ENCODE results near the gene ACO2.

DNA sequence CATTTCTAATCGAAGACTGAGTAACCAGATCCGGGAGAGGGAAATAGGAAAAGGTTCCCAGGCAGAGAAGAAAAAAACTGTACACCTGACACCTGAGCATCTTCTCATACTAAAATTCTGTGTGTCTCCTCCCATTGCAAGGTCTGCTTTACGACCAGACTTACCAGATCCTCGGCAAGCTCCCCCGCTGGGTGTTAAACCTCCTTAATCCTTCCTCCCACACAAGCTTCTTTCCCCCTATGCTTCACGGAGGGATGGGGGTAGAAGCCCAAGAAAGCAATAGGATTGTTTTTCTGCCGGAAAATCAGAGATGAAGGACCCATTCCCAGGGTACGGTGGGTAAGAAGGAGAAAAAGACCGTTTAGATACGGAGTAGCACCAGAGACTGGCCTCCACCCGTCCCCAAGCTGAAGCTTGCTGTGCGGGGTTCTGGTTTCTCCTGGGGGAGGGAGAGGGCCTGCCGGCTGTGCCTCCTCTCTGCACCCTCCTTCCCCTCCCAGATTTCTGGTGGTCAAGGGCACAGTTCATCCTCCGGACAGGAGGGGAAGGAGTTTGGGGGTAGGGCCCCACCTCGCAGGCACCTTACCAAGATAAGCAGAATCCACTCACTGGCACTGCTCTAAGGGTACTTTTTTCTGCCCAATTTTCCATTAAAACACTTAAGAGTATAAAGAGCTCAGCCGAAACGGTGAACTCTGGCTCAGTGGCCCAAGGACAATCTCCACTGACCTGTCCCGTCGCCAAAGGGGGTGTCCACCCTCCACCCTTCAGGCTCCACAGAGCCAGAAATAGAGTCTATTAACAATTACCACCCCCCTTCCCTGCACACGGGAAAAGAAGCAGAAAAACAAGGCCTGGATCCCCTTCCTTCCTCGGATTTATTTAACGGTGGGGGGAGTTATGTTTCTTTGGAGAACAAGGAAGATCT, 23.5 kb upstream of the ACO2 start:
- TF ChIP-seq, protein P1, sequence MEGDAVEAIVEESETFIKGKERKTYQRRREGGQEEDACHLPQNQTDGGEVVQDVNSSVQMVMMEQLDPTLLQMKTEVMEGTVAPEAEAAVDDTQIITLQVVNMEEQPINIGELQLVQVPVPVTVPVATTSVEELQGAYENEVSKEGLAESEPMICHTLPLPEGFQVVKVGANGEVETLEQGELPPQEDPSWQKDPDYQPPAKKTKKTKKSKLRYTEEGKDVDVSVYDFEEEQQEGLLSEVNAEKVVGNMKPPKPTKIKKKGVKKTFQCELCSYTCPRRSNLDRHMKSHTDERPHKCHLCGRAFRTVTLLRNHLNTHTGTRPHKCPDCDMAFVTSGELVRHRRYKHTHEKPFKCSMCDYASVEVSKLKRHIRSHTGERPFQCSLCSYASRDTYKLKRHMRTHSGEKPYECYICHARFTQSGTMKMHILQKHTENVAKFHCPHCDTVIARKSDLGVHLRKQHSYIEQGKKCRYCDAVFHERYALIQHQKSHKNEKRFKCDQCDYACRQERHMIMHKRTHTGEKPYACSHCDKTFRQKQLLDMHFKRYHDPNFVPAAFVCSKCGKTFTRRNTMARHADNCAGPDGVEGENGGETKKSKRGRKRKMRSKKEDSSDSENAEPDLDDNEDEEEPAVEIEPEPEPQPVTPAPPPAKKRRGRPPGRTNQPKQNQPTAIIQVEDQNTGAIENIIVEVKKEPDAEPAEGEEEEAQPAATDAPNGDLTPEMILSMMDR (IDR thresholded peaks at IDR 0.05): no peak
- TF ChIP-seq, protein P2, sequence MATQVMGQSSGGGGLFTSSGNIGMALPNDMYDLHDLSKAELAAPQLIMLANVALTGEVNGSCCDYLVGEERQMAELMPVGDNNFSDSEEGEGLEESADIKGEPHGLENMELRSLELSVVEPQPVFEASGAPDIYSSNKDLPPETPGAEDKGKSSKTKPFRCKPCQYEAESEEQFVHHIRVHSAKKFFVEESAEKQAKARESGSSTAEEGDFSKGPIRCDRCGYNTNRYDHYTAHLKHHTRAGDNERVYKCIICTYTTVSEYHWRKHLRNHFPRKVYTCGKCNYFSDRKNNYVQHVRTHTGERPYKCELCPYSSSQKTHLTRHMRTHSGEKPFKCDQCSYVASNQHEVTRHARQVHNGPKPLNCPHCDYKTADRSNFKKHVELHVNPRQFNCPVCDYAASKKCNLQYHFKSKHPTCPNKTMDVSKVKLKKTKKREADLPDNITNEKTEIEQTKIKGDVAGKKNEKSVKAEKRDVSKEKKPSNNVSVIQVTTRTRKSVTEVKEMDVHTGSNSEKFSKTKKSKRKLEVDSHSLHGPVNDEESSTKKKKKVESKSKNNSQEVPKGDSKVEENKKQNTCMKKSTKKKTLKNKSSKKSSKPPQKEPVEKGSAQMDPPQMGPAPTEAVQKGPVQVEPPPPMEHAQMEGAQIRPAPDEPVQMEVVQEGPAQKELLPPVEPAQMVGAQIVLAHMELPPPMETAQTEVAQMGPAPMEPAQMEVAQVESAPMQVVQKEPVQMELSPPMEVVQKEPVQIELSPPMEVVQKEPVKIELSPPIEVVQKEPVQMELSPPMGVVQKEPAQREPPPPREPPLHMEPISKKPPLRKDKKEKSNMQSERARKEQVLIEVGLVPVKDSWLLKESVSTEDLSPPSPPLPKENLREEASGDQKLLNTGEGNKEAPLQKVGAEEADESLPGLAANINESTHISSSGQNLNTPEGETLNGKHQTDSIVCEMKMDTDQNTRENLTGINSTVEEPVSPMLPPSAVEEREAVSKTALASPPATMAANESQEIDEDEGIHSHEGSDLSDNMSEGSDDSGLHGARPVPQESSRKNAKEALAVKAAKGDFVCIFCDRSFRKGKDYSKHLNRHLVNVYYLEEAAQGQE (IDR thresholded peaks at IDR 0.05; ENCODE audit: low read depth, low read length): no peak
- TF ChIP-seq SMC3 (IDR thresholded peaks at IDR 0.05; ENCODE audit: low read depth, low read length) (no peak), IRF3 (IDR thresholded peaks at IDR 0.05; ENCODE audit: low read depth, low read length) (no peak)
